GM12873 (cell line): ENCODE measurements around the gene MACROD2.
A peak's percentile ranks its signal among the peaks of the same experiment; 100 is the strongest.

Experiments used
- CTCF ChIP-seq: IDR thresholded peaks from 2 replicates; pipeline ENCODE4 v1.5.1; 2012; ENCODE audit warnings: low read depth, mild to moderate bottlenecking, moderate library complexity, low read length, control low read depth; ENCODE audit not compliant: insufficient read depth; ENCODE audit errors: missing control alignments

Gene MACROD2

GRCh38 chr20:15482525-15482924 is 1487.2 kb downstream of the MACROD2 start:
- TF ChIP-seq CTCF: no peak

- no peak for TF ChIP-seq CTCF
Observed at GRCh38 chr20:15485519-15485918, 1490.2 kb downstream of the MACROD2 start.

- TF ChIP-seq CTCF: no peak
Observed at GRCh38 chr20:15487030-15487429, 1491.7 kb downstream of the MACROD2 start.

GRCh38 chr20:15487682-15488081 is 1492.4 kb downstream of the MACROD2 start:
- TF ChIP-seq CTCF: no peak

- TF ChIP-seq CTCF: peak; percentile 35
Observed at GRCh38 chr20:15491575-15491974, 1496.3 kb downstream of the MACROD2 start.

GRCh38 chr20:15494851-15495250 is 1499.5 kb downstream of the MACROD2 start:
- no peak for TF ChIP-seq CTCF

GRCh38 chr20:15496501-15497039 is 1501.3 kb downstream of the MACROD2 start:
- no peak for TF ChIP-seq CTCF

GRCh38 chr20:15498926-15499325 is 1503.6 kb downstream of the MACROD2 start:
- TF ChIP-seq CTCF: no peak
